Upper lobe of right lung (tissue), 1 donor: Measurements from ENCODE around the gene MAFF. TPM values are rescaled to one million over a fixed set of nuclear protein-coding genes. Genes with fewer than 3 reads are reported as not detected.
A peak's percentile ranks its signal among the peaks of the same experiment; 100 is the strongest.

Source experiments
- ATAC-seq: fragments of 200-7000 bp; cut with Tn5 transposase; one replicate; pipeline ENCODE4 v1.9.1; 2020; ENCODE audit warnings: mild to moderate bottlenecking, moderate library complexity
- DNase-seq: peaks from one replicate; pipeline ENCODE4 v3.0.0-alpha.2; 2020
- H3K27ac ChIP-seq: fragments of 200-600 bp; one replicate; pipeline ENCODE4 v1.8.0; 2022
- H3K27me3 ChIP-seq: fragments of 200-600 bp; one replicate; pipeline ENCODE4 v1.8.0; 2022; ENCODE audit warnings: mild to moderate bottlenecking
- H3K36me3 ChIP-seq: fragments of 200-600 bp; one replicate; pipeline ENCODE4 v1.8.0; 2022
- H3K4me1 ChIP-seq: fragments of 200-600 bp; one replicate; pipeline ENCODE4 v1.8.0; 2022
- H3K4me3 ChIP-seq: fragments of 200-600 bp; one replicate; pipeline ENCODE4 v1.8.0; 2022; ENCODE audit warnings: mild to moderate bottlenecking
- H3K9me3 ChIP-seq: fragments of 200-600 bp; one replicate; pipeline ENCODE4 v1.8.0; 2022
- CTCF ChIP-seq: fragments of 200-600 bp; IDR thresholded peaks from one replicate; pipeline ENCODE4 v1.8.0; 2022; ENCODE audit warnings: antibody characterized with exemption
- intact Hi-C: fragments of 100-400 bp; cut with DNase I; formaldehyde crosslinking; loops from one replicate; pipeline ENCODE4 v1.11.0; 2022
- total RNA-seq: library from RNA; stranded (reverse); fragmentation: NEBNext Ultra II Directional; extraction: Animal tissue kit (Norgen Biotek cat#: 25700); gene quantifications from one replicate; pipeline ENCODE4 v1.2.1, GENCODE V29; 2021
- donor health status: DM: no; HTN: yes; CAD: no; lungs with severe emphysema.

MAFF gene
- total RNA-seq, 1 donor from 2014 or later = 48.9 TPM

- no peak for ATAC-seq
- Histone ChIP-seq H3K4me1 (peaks cover 36% of the 10 kb centered on the region), H3K9me3 (no peaks in the 10 kb centered on the region), H3K36me3 (no peaks in the 10 kb centered on the region), H3K27ac (peak overlapping the region; percentile 98), H3K27me3 (no peaks in the 10 kb centered on the region), H3K4me3 (peak overlapping the region; percentile 88)
- no peak for DNase-seq
- TF ChIP-seq CTCF = no peak
- intact Hi-C loops = no loop called here
These were observed 2.2 kb downstream of the MAFF start for GRCh38 chr22:38203855-38204514.

DNA sequence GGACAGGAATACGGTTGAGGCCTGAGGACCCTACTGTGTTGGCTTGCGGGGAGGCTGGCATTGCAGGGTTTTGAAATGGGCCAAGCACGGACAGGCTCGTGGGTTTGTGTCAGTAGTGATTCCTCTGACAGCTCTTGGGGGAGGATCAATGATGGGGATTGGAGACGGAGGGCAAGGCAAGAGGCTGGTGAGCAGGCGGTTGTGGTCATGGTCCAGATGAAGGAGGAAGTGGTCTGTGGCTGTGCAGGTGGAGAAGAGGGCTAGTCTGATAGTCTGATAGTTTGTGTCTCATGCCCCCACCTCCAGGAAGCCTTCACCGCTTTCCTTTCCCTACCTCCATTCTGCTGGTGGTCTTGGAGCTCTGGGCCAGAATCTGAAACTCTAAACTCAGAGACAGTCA, 3.0 kb downstream of the MAFF start:
- ATAC-seq (no peak), DNase-seq (no peak)
- Histone ChIP-seq H3K27me3 (no peaks in the 10 kb centered on the region), H3K4me1 (peaks cover 36% of the 10 kb centered on the region), H3K4me3 (no peak overlapping the region), H3K36me3 (no peaks in the 10 kb centered on the region), H3K27ac (peak overlapping the region; percentile 98), H3K9me3 (no peaks in the 10 kb centered on the region)
- intact Hi-C loops = no loop called here
- TF ChIP-seq CTCF = no peak

GRCh38 chr22:38205261-38206128, 3.7 kb downstream of the MAFF start:
- no peaks in the 10 kb centered on the region for H3K9me3 ChIP-seq
- ATAC-seq (no peak), DNase-seq (no peak)
- H3K27me3 ChIP-seq = no peaks in the 10 kb centered on the region
- peak overlapping the region; percentile 98 for H3K27ac ChIP-seq
- H3K4me3 ChIP-seq = no peak overlapping the region
- peaks cover 36% of the 10 kb centered on the region for H3K4me1 ChIP-seq
- intact Hi-C loops = no loop called here
- no peak for TF ChIP-seq CTCF
- H3K36me3 ChIP-seq = no peaks in the 10 kb centered on the region

DNA sequence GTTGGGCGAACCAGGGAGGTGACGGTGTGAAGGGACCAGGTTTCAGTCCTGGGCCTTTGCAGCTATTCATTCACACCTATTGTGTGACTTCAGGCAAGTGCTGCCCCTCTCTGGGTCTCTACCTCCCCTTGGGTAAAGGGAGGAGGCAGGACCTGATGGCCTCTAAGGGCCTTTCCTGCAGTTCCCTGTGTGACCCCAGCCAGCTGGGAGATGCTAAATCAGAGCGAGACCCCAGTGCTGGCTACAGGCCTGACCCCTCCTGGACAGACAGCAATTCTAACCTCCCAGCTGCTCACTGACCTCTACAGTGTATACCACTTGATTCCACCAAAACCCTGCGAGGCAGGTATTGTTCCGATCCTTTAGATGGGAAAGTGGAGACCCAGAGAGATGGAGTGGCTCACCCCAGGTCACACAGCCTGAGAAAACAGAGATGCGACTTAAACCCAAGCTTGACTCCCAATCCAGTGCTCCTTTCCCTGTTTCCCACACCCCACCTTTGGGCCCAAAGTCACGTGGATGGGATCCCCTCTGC, 6.2 kb downstream of the MAFF start:
- Histone ChIP-seq H3K4me3 (no peak overlapping the region), H3K27ac (peak overlapping the region; percentile 17), H3K9me3 (no peaks in the 10 kb centered on the region), H3K4me1 (peaks cover 36% of the 10 kb centered on the region), H3K36me3 (no peaks in the 10 kb centered on the region), H3K27me3 (no peaks in the 10 kb centered on the region)
- no peak for TF ChIP-seq CTCF
- no peak for DNase-seq
- intact Hi-C loops = no loop called here
- ATAC-seq = no peak

- Histone ChIP-seq H3K4me1 (peaks cover 34% of the 10 kb centered on the region), H3K4me3 (no peak overlapping the region), H3K9me3 (no peaks in the 10 kb centered on the region), H3K27ac (no peak overlapping the region), H3K27me3 (no peaks in the 10 kb centered on the region), H3K36me3 (no peaks in the 10 kb centered on the region)
- no peak for DNase-seq
- intact Hi-C loops = no loop called here
- TF ChIP-seq CTCF = no peak
- ATAC-seq = peak; percentile 14
These were observed 6.8 kb downstream of the MAFF start for GRCh38 chr22:38208551-38208968.
